Tibial artery (tissue), 4 donors: ENCODE data around the gene TOPORS.

Source experiments
- DNase-seq, 2 donors: peaks; one replicate each; pipeline ENCODE4 v3.0.0-alpha.2; 2019
- H3K27ac ChIP-seq, 2 donors: fragments of 200-600 bp; sonication (generic) in 1 of 2; 1 replicate in 1 of 2; 2 replicates in 1 of 2; pipeline ENCODE4 v1.5.1; 2018 to 2019; ENCODE audit warnings: mild to moderate bottlenecking in 1 of 2
- H3K27me3 ChIP-seq, 2 donors: fragments of 200-600 bp; sonication (generic) in 1 of 2; one replicate each; pipeline versions ENCODE4 v1.5.1 to v1.6.0; 2016 to 2019
- H3K36me3 ChIP-seq, 3 donors: fragments of 200-600 bp; sonication (generic) in 2 of 3; one replicate each; pipeline ENCODE4 v1.5.1; 2016 to 2019; ENCODE audit warnings: mild to moderate bottlenecking in 2 of 3
- H3K4me1 ChIP-seq, 4 donors: fragments of 200-600 bp; sonication (generic) in 2 of 4; 1 replicate in 3 of 4; 2 replicates in 1 of 4; pipeline ENCODE4 v1.5.1; 2016 to 2019
- H3K4me3 ChIP-seq, 2 donors: fragments of 200-600 bp; sonication (generic) in 1 of 2; 1 replicate in 1 of 2; 2 replicates in 1 of 2; pipeline ENCODE4 v1.5.1; 2018 to 2019; ENCODE audit warnings: mild to moderate bottlenecking in 2 of 2
- H3K9me3 ChIP-seq, 3 donors: fragments of 200-600 bp; sonication (generic) in 1 of 3; one replicate each; pipeline ENCODE4 v1.5.1; 2016 to 2019
- CTCF ChIP-seq, 2 experiments: fragments of 200-600 bp in 1 of 2; fragments of 450-650 bp in 1 of 2; IDR thresholded peaks; one replicate each; pipeline ENCODE4 v1.5.1; 2017 to 2019; ENCODE audit warnings: antibody characterized with exemption in 2 of 2, mild to moderate bottlenecking in 1 of 2, moderate library complexity in 1 of 2
- intact Hi-C: fragments of 100-400 bp; cut with DNase I; formaldehyde crosslinking; loops from one replicate; pipeline ENCODE4 v1.15.0; 2023; ENCODE audit warnings: low total_unique reads

Gene TOPORS

GRCh38 chr9:32558408-32558934, 6.1 kb upstream of the TOPORS start:
- intact Hi-C loops, result no loop called here
- H3K27me3 ChIP-seq, result no peaks in the 10 kb centered on the region

DNA sequence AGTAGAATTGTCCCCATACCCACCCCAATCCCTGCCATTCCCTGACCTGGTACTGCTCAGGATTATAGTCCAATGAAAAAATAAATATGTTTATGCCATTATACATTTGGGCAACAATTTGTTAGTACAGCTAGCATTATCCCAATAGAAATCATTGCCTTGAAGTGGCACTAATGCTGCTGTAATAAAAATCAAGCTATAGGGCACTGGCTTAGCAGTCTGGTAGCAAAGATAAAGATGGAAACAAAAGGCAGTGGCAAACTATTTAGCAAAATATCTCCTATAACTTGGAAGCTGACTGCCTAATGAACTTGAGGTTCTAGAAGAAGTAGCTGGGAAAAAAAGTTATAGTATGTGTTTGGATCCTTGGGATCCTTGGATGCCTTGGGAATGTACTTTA, 2.2 kb upstream of the TOPORS start:
- Histone ChIP-seq H3K27me3 (no peaks in the 10 kb centered on the region), H3K4me3 (no peak overlapping the region), H3K36me3 (peaks cover 0 to 4% (median 0%) of the 10 kb centered on the region in 3 donors), H3K4me1 (peaks cover 0 to 19% (median 9%) of the 10 kb centered on the region in 4 donors), H3K27ac (no peak overlapping the region), H3K9me3 (no peaks in the 10 kb centered on the region)
- no peak for TF ChIP-seq CTCF (IDR thresholded peaks at IDR 0.05)
- DNase-seq, result no peak
- intact Hi-C loops, result no loop called here

More at GRCh38 chr9:32558408-32558934, 6.1 kb upstream of the TOPORS start:
- DNase-seq, result no peak
- Histone ChIP-seq H3K9me3 (no peaks in the 10 kb centered on the region), H3K36me3 (peaks cover 0 to 4% (median 0%) of the 10 kb centered on the region in 3 donors), H3K4me3 (no peak overlapping the region), H3K4me1 (peaks cover 0 to 1% (median 0%) of the 10 kb centered on the region in 4 donors), H3K27ac (no peak overlapping the region)
- no peak for TF ChIP-seq CTCF (IDR thresholded peaks at IDR 0.05)

DNA sequence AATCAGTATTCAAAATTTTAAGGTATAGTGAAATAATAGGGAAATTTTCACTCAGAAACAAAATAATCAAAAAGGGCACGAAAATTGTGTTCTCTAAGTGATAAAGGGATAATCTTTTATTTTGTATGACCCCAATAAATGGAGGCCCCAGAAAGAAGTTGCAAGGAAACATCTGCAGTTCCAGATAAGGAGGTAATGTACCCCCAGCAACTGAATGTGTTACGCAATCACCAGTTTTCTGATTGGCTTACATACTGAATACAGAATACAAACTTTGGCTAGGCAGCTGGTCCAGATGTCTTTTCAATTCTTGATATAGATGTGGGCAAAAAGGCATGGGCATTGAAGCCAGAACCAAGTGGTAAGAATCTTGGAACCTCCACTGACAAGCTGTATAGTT, 1.7 kb upstream of the TOPORS start:
- DNase-seq, result no peak
- TF ChIP-seq CTCF (IDR thresholded peaks at IDR 0.05), result no peak
- Histone ChIP-seq H3K27me3 (no peaks in the 10 kb centered on the region), H3K4me1 (peaks cover 0 to 24% (median 14%) of the 10 kb centered on the region in 4 donors), H3K4me3 (no peak overlapping the region), H3K9me3 (no peaks in the 10 kb centered on the region), H3K27ac (no peak overlapping the region), H3K36me3 (peaks cover 0 to 5% (median 0%) of the 10 kb centered on the region in 3 donors)
- intact Hi-C loops, result no loop called here

DNA sequence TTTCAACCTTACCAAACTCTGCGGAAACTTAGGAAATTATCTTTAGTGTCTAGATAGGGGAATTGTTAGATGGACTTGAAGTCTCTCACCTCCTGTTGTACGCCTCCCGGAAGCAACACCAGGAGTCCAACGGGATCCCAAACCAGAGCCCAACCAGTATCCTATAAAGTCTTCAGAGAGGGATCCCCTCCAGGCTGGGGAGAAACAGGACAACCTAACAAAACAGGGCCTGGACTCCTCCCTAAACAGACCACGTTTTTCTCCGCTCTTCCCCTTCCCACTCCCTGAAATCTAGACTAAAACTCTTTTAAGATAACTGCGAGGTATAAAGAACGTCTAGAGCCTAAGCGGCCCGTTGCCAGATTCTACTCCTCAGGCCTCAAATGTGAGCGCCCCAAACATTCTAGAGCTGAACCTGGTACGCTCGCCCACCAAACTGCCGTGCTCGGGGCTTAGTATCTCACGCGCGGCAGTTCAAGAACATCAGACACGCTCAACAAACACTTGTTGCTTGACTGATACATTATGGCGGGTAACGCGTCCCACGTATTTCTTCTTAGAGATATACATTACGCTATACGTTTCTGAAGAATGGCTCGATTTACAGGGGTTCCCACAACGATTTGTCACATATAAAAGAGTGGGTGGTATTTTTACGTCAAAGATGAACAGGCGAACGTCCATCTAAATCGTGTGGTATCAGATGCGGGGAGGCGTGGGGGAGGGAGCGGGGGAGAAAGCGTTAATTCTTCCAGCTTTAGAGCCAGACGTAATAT, 922 bp downstream of the TOPORS start:
- peaks cover 0 to 10% (median 0%) of the 10 kb centered on the region in 3 donors for H3K36me3 ChIP-seq
- no peak for TF ChIP-seq CTCF (IDR thresholded peaks at IDR 0.05)
- peak overlapping the region; percentile 83 to 90 for H3K4me3 ChIP-seq
- intact Hi-C loops, result no loop called here
- peak overlapping the region; percentile 93 to 94 for H3K27ac ChIP-seq
- no peaks in the 10 kb centered on the region for H3K27me3 ChIP-seq
- no peaks in the 10 kb centered on the region for H3K9me3 ChIP-seq
- peaks cover 0 to 34% (median 16%) of the 10 kb centered on the region in 4 donors for H3K4me1 ChIP-seq
- peak; percentile 28 to 73 for DNase-seq

DNA sequence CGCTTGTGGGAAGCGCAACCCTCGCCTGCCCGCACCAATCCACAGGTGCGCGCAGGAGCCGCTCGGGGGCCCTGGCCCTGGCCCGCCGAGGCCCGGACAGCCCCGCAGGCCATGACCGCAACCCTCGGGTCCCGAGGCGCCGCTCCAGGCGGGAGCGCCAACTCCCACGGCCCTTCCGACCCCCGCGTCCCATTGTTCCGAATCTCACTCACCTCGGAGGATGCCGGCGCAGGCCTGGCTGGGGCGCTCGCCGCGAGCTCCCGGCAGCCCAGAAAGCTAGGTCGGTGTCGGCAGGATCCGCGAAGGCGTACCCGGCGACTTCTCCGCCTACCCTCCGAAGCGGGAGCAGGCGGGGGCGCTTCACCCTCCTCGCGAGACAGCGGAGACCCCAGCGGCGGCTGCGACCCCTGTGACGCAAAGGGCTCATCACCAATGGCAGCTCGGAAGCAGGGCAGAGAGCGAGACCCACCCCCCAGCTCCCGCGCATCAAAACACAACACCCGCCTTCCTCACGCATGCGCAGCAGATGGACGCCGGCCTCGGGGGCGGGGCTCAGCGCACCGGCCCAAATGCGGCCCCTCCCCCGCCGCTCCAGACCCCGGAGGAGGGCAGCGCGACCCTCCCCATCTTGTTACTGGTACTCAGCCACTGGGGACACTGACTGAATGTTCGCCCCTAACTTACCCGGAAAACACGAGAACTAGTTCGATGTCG, 1.7 kb downstream of the TOPORS start:
- peaks cover 0 to 39% (median 16%) of the 10 kb centered on the region in 4 donors for H3K4me1 ChIP-seq
- intact Hi-C loops, result loop anchor here (1.0 kb wide), 1 partner anchor 23 kb away; the partner anchor contains the start of gene NDUFB6

More for the DNA sequence above, 1.7 kb downstream of the TOPORS start:
- Histone ChIP-seq H3K27me3 (no peaks in the 10 kb centered on the region), H3K27ac (peak overlapping the region; percentile 93 to 94), H3K4me3 (peak overlapping the region; percentile 83 to 90), H3K36me3 (peaks cover 0 to 6% (median 0%) of the 10 kb centered on the region in 3 donors), H3K9me3 (no peaks in the 10 kb centered on the region)
- no peak for TF ChIP-seq CTCF (IDR thresholded peaks at IDR 0.05)
- peak; percentile 94 to 96 for DNase-seq
